ENCODE results near the gene MXI1.
A peak's percentile ranks its signal among the peaks of the same experiment; 100 is the strongest.
"Not testable (repeated sequence)": the region's sequence is repeated elsewhere in the genome, so short reads cannot be mapped to it uniquely, and the experiment has no call there.

Gene MXI1

GRCh38 chr10:110181911-110182310, 25.5 kb upstream of the MXI1 start:
- DNase-seq (ENCODE audit: low read depth) = no peak

GRCh38 chr10:110184398-110184797, 23.0 kb upstream of the MXI1 start:
- no peak for DNase-seq (ENCODE audit: low read depth)

GRCh38 chr10:110185646-110186182, 21.7 kb upstream of the MXI1 start:
- not testable (repeated sequence) for DNase-seq (ENCODE audit: low read depth)

GRCh38 chr10:110190170-110190569, 17.2 kb upstream of the MXI1 start:
- DNase-seq (ENCODE audit: low read depth) = no peak

GRCh38 chr10:110192552-110192951, 14.9 kb upstream of the MXI1 start:
- no peak for DNase-seq (ENCODE audit: low read depth)

- no peak for DNase-seq (ENCODE audit: low read depth)
Observed at GRCh38 chr10:110200503-110200902, 6.9 kb upstream of the MXI1 start.

GRCh38 chr10:110201046-110201445, 6.4 kb upstream of the MXI1 start:
- not testable (repeated sequence) for DNase-seq (ENCODE audit: low read depth)

GRCh38 chr10:110203500-110204455, 3.6 kb upstream of the MXI1 start:
- DNase-seq (ENCODE audit: low read depth) = no peak

- no peak for DNase-seq (ENCODE audit: low read depth)
Observed at GRCh38 chr10:110205051-110205675, 2.2 kb upstream of the MXI1 start.

- no peak for DNase-seq (ENCODE audit: low read depth)
Observed at GRCh38 chr10:110207805-110208613, 604 bp downstream of the MXI1 start.

- no peak for DNase-seq (ENCODE audit: low read depth)
Observed at GRCh38 chr10:110208614-110209453, 1.4 kb downstream of the MXI1 start.

GRCh38 chr10:110209454-110209925, 2.1 kb downstream of the MXI1 start:
- DNase-seq (ENCODE audit: low read depth) = no peak

GRCh38 chr10:110209926-110210673, 2.7 kb downstream of the MXI1 start:
- no peak for DNase-seq (ENCODE audit: low read depth)

GRCh38 chr10:110210674-110211464, 3.5 kb downstream of the MXI1 start:
- peak; percentile 90 for DNase-seq (ENCODE audit: low read depth)

GRCh38 chr10:110211465-110211843, 4.0 kb downstream of the MXI1 start:
- DNase-seq (ENCODE audit: low read depth) = no peak

- DNase-seq (ENCODE audit: low read depth) = no peak
Observed at GRCh38 chr10:110212119-110213006, 5.0 kb downstream of the MXI1 start.

GRCh38 chr10:110214371-110214826, 7.0 kb downstream of the MXI1 start:
- DNase-seq (ENCODE audit: low read depth) = no peak

Data from activated T-cell treated with anti-CD3 and anti-CD28 coated beads for 24 hours (primary cell).